ENCODE results near the gene HK1.

GRCh38 chr10:69316313-69317059 lies 38.2 kb downstream of the HK1 start:
- TF ChIP-seq, protein P1, sequence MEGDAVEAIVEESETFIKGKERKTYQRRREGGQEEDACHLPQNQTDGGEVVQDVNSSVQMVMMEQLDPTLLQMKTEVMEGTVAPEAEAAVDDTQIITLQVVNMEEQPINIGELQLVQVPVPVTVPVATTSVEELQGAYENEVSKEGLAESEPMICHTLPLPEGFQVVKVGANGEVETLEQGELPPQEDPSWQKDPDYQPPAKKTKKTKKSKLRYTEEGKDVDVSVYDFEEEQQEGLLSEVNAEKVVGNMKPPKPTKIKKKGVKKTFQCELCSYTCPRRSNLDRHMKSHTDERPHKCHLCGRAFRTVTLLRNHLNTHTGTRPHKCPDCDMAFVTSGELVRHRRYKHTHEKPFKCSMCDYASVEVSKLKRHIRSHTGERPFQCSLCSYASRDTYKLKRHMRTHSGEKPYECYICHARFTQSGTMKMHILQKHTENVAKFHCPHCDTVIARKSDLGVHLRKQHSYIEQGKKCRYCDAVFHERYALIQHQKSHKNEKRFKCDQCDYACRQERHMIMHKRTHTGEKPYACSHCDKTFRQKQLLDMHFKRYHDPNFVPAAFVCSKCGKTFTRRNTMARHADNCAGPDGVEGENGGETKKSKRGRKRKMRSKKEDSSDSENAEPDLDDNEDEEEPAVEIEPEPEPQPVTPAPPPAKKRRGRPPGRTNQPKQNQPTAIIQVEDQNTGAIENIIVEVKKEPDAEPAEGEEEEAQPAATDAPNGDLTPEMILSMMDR (IDR thresholded peaks at IDR 0.05) = no peak
- no peak for TF ChIP-seq POLR2A (IDR thresholded peaks at IDR 0.05)

Measured in tibial nerve (tissue), 3 donors.